ENCODE data around the gene BCL11A. TPM values are rescaled to one million over a fixed set of nuclear protein-coding genes. Genes with fewer than 3 reads are reported as not detected.
A peak's percentile ranks its signal among the peaks of the same experiment; 100 is the strongest.

The BCL11A gene
- polyA plus RNA-seq, 2 of the 4 experiments (the other 2 are of a cell fraction) = 0.12 to 0.13 TPM

DNA sequence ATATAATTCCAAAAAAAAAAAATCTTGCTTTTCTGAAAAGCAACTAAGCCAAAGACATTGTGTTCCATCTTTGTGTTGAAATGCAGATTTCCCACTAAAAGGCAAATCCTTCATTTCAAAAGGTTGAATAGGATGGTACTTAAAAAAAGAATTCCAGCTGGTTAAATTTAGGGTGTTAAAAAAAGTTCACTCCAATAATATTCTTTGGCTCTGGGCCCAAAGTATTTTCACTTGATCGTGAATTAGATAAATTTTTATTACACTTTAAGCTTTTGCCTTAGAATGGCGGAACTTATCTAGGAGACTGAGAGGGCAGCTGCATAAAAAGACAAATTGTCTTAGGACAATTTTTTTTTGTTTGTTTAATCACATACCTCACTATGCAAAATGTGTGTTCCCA is 79.2 kb downstream of the BCL11A start:
- FAIRE-seq (no peak), DNase-seq (ENCODE audit: low read depth in 1 of 2, low spot score in 1 of 2) (no peak), ATAC-seq (no peak)
- no peak overlapping the region for H3K4me3 ChIP-seq
- no peaks in the 10 kb centered on the region for H3K4me1 ChIP-seq
- no peak for TF ChIP-seq EHMT2 (IDR thresholded peaks at IDR 0.05; ENCODE audit: low read depth)
- no peak for TF ChIP-seq MAFK (IDR thresholded peaks at IDR 0.05; ENCODE audit: partially characterized antibody)
- TF ChIP-seq, protein P1, sequence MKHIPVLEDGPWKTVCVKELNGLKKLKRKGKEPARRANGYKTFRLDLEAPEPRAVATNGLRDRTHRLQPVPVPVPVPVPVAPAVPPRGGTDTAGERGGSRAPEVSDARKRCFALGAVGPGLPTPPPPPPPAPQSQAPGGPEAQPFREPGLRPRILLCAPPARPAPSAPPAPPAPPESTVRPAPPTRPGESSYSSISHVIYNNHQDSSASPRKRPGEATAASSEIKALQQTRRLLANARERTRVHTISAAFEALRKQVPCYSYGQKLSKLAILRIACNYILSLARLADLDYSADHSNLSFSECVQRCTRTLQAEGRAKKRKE (CRISPR knock-in tag; IDR thresholded peaks at IDR 0.05; ENCODE audit: low read depth) = no peak
- H3K9me3 ChIP-seq = no peaks in the 10 kb centered on the region
- CTCF ChIA-PET = interaction anchor here (1.7 kb wide), 1 partner anchor 9 kb away, joined by 4 read pairs; no protein-coding TSS in a partner anchor
- POLR2A ChIA-PET = no interaction called here
- no peak overlapping the region for H3K4me2 ChIP-seq
- H3K27ac ChIP-seq = no peak overlapping the region
- 52% methylated on average over 2 of the region's 2 CpGs for WGBS (ENCODE audit: missing lambda C conversion rate)

DNA sequence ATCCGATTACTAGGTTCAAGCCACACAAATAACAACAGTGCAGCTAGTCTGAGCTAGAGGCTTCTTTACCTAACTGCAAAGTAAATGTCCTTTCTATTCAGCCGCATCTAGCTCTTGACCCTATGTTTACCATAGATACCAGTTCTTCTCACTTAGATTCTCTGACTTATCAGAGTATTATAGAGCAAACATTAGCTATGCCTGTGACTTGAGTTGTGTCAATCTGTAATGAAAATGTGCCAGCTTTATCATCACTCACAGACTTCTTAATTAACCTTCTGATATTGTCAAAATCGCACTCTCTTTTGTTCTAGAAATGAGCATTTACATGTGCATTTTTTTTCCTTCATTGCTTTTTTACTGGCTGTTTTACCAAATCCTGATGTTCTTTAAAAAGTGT is 79.9 kb downstream of the BCL11A start:
- no peak for ATAC-seq
- no peak for TF ChIP-seq CHD4 (IDR thresholded peaks at IDR 0.05; ENCODE audit: borderline replicate concordance)
- no peak for TF ChIP-seq SMC3 (IDR thresholded peaks at IDR 0.05)
- no peak for TF ChIP-seq BHLHE40 (IDR thresholded peaks at IDR 0.05; ENCODE audit: low read depth, low read length)
- ChIA-PET CTCF (interaction anchor here (0.6 kb wide), 2 partner anchors 45 to 523 kb away, joined by 3 to 4 read pairs; no protein-coding TSS in a partner anchor), POLR2A (interaction anchor here (0.6 kb wide), 1 partner anchor 23 kb away, joined by 5 read pairs; no protein-coding TSS in a partner anchor)
- Histone ChIP-seq H3K4me1 (no peaks in the 10 kb centered on the region), H3K27ac (no peak overlapping the region), H3K9me3 (no peaks in the 10 kb centered on the region), H3K4me2 (no peak overlapping the region), H3K4me3 (no peak overlapping the region)
- 50% methylated on average over 3 of the region's 3 CpGs for WGBS (ENCODE audit: missing lambda C conversion rate)
- no peak for FAIRE-seq
- DNase-seq (ENCODE audit: low read depth in 1 of 2, low spot score in 1 of 2) = no peak

DNA sequence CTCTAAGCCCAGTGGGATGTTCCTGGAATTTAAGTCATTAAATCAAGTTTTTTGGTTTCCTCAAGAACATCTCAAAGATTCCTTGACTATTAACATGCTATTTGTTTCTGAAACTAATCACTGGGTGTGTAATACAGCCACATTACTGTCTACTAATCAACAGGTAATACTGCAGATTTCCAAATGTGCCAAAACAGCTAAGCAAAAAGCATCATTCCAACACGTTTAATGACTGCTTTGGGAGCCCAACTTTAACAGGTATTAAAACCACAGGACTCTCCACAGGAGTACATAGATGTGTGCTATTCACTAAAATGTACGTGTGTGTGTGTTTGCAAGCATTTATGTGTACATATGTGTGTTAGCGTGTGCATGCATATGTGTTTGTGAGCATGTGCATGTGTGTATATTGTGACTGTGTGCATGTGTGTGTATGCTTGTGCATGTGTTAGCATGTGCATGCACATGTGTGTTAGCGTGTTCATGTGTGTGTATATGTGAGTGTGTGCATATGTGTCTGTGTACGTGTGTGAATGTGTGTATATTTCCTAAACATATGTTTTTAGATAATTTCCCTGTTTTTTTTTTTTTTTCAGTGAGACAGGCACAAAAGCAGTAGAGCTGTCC is 80.7 kb downstream of the BCL11A start:
- ATAC-seq = no peak
- H3K4me3 ChIP-seq = no peak overlapping the region
- no peaks in the 10 kb centered on the region for H3K9me3 ChIP-seq
- FAIRE-seq = peak; percentile 32
- TF ChIP-seq, protein P2, sequence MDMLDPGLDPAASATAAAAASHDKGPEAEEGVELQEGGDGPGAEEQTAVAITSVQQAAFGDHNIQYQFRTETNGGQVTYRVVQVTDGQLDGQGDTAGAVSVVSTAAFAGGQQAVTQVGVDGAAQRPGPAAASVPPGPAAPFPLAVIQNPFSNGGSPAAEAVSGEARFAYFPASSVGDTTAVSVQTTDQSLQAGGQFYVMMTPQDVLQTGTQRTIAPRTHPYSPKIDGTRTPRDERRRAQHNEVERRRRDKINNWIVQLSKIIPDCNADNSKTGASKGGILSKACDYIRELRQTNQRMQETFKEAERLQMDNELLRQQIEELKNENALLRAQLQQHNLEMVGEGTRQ (IDR thresholded peaks at IDR 0.05) = no peak
- TF ChIP-seq NR3C1 (IDR thresholded peaks at IDR 0.05) = no peak
- TF ChIP-seq, protein P3, sequence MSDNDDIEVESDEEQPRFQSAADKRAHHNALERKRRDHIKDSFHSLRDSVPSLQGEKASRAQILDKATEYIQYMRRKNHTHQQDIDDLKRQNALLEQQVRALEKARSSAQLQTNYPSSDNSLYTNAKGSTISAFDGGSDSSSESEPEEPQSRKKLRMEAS (IDR thresholded peaks at IDR 0.05) = no peak
- no peak for TF ChIP-seq CHD2 (IDR thresholded peaks at IDR 0.05; ENCODE audit: low read length, partially characterized antibody)
- no peak for TF ChIP-seq RNF2 (IDR thresholded peaks at IDR 0.05; ENCODE audit: borderline replicate concordance, low read depth)
- TF ChIP-seq, protein P4, sequence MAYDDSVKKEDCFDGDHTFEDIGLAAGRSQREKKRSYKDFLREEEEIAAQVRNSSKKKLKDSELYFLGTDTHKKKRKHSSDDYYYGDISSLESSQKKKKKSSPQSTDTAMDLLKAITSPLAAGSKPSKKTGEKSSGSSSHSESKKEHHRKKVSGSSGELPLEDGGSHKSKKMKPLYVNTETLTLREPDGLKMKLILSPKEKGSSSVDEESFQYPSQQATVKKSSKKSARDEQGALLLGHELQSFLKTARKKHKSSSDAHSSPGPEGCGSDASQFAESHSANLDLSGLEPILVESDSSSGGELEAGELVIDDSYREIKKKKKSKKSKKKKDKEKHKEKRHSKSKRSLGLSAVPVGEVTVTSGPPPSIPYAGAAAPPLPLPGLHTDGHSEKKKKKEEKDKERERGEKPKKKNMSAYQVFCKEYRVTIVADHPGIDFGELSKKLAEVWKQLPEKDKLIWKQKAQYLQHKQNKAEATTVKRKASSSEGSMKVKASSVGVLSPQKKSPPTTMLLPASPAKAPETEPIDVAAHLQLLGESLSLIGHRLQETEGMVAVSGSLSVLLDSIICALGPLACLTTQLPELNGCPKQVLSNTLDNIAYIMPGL (CRISPR knock-in tag; IDR thresholded peaks at IDR 0.05; ENCODE audit: borderline replicate concordance) = no peak
- TF ChIP-seq NPAS2 (CRISPR knock-in tag; IDR thresholded peaks at IDR 0.05; ENCODE audit: borderline replicate concordance) = no peak
- no peak for TF ChIP-seq RAD21 (conservative IDR thresholded peaks at IDR 0.05 in 1 of 2, IDR thresholded peaks at IDR 0.05 in 1 of 2)
- TF ChIP-seq CBX8 (IDR thresholded peaks at IDR 0.05) = no peak
- TF ChIP-seq CBX2 (IDR thresholded peaks at IDR 0.05; ENCODE audit: borderline replicate concordance, low read depth) = no peak
- TF ChIP-seq, protein P5, sequence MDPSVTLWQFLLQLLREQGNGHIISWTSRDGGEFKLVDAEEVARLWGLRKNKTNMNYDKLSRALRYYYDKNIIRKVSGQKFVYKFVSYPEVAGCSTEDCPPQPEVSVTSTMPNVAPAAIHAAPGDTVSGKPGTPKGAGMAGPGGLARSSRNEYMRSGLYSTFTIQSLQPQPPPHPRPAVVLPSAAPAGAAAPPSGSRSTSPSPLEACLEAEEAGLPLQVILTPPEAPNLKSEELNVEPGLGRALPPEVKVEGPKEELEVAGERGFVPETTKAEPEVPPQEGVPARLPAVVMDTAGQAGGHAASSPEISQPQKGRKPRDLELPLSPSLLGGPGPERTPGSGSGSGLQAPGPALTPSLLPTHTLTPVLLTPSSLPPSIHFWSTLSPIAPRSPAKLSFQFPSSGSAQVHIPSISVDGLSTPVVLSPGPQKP (IDR thresholded peaks at IDR 0.05; ENCODE audit: low read depth, low read length) = no peak
- TF ChIP-seq HOXB13 (CRISPR knock-in tag; IDR thresholded peaks at IDR 0.05; ENCODE audit: low read depth) = no peak
- no peak for TF ChIP-seq ZFP36 (IDR thresholded peaks at IDR 0.05; ENCODE audit: borderline replicate concordance, partially characterized antibody)
- TF ChIP-seq GATA3 (IDR thresholded peaks at IDR 0.05; ENCODE audit: borderline replicate concordance) = no peak
- ChIA-PET POLR2A (interaction anchor here (0.6 kb wide), 1 partner anchor 24 kb away, joined by 5 read pairs; no protein-coding TSS in a partner anchor), CTCF (interaction anchor here (0.6 to 1.7 kb wide), 2 partner anchors 10 to 523 kb away, joined by 3 read pairs; no protein-coding TSS in a partner anchor)
- DNase-seq (ENCODE audit: low read depth in 1 of 2, low spot score in 1 of 2) = no peak
- H3K4me1 ChIP-seq = no peaks in the 10 kb centered on the region
- WGBS (ENCODE audit: missing lambda C conversion rate) = 25% methylated on average over 5 of the region's 5 CpGs
- H3K4me2 ChIP-seq = no peak overlapping the region
- H3K27ac ChIP-seq = no peak overlapping the region
